Measurements from ENCODE around the gene DNM2.

GRCh38 chr19:10773969-10774368 is 56.1 kb downstream of the DNM2 start:
- TF ChIP-seq POLR2AphosphoS5 (IDR thresholded peaks at IDR 0.05; ENCODE audit: low read depth) = no peak
- TF ChIP-seq CTCF (IDR thresholded peaks at IDR 0.05; ENCODE audit: insufficient read depth, low read length) = no peak
- TF ChIP-seq REST (IDR thresholded peaks at IDR 0.05; ENCODE audit: insufficient replicate concordance, low read depth) = no peak
- TF ChIP-seq GABPA (IDR thresholded peaks at IDR 0.05; ENCODE audit: low read depth) = no peak
- TF ChIP-seq SPI1 (IDR thresholded peaks at IDR 0.05; ENCODE audit: borderline replicate concordance, low read depth) = no peak
